GM19463 (cell line): ENCODE results near the gene PLA2G2C.
"Not testable (repeated sequence)": the region's sequence is repeated elsewhere in the genome, so short reads cannot be mapped to it uniquely, and the experiment has no call there.

Source experiments
- ATAC-seq: cut with Tn5 transposase; IDR thresholded peaks from one replicate; pipeline ENCODE4 v1.9.1; 2021; ENCODE audit warnings: mild to moderate bottlenecking, moderate library complexity; ENCODE audit not compliant: unreplicated experiment

PLA2G2C gene

DNA sequence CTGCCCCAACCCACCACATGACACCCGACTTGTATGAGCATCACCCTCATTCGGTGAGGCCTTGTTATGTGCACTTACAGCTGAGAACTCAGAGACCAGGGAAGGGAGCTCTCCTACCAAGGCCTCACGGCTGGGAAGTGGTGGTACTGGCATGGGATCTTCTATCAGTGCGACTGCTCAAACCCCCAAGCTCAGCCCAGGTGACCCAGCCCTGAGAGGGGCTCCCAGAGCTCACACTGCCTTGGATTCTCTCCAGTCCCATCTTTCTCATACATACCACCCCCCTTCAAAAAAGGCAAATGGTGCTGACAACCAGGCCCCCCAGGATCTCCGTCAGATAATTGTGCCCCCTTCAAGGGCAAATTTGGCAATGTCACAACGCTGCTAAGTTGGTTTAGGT is 48.0 kb downstream of the PLA2G2C start:
- no peak for ATAC-seq

DNA sequence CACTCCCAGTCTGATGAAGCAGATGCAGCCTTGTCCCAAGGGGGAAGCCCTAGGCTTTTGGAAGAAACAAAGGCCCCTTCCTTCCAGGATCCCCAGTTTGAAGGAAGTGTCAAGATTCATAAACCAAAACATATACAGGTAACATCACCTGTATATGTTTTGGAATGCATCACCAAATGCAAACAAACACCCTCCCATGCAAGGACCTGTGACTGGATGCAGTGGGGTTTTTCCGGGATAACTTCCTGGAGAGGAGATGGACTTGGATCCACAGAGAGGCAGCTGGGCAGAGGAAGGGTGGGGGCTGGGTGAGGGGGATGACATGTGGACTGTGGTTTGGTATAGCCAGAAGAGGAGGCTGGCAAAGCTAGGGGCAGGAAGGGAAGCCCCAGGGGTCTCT is 48.7 kb downstream of the PLA2G2C start:
- no peak for ATAC-seq

DNA sequence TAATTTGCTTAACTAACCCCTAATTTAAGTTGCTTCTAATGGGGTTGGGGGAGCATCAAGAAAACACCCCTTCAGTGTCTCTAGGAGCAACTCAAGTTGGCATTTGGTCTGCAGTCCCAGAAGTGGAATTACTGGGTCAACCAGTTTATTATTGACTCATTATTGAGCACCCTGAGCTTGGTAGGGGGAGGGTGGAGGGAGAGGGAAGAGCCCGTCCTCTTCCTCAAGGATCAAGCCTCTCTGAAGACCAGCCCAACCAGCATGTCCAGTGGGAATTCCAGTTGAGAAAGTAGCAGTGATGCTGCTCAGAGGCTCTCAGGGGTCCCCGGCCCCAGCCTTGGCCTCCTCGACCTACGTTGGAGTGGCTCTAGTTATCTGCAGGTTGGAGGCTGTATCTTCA is 49.3 kb downstream of the PLA2G2C start:
- no peak for ATAC-seq

DNA sequence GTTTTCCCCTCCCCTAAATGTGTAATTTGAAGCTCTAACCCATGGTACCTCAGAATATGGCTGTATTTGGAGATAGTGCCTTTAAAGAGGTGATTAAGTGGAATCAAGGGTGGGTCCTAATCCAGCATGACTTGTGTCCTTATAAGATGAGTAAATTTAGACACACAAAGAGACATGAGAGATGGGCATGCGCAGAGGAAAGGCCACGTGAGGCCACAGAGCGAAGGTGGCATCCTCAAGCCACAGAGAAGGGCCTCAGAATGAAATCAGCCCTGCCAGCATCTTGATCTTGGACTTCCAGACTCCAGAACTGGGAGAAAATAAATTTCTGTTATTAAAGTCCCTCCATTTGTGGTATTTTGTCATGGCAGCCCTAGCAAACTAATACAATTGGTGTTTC is 50.1 kb downstream of the PLA2G2C start:
- no peak for ATAC-seq

DNA sequence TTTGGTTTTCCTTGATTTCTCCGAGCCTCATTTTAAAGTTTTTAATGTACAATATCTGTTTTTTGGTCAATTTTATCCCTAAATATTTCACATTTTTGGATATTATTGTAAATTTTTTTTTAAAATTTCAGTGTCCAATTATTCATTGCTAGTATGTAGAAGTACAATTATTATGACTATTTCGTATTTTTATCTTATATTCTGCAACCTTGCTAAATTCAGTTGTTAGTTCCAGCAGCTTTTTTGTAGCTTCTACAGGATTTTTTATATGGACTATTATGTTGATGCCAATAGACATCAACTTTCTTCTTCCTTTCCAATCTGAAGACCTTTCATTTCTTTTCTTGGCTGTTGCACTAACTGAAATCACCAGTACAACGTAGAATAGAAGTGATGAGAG is 51.3 kb downstream of the PLA2G2C start:
- no peak for ATAC-seq

DNA sequence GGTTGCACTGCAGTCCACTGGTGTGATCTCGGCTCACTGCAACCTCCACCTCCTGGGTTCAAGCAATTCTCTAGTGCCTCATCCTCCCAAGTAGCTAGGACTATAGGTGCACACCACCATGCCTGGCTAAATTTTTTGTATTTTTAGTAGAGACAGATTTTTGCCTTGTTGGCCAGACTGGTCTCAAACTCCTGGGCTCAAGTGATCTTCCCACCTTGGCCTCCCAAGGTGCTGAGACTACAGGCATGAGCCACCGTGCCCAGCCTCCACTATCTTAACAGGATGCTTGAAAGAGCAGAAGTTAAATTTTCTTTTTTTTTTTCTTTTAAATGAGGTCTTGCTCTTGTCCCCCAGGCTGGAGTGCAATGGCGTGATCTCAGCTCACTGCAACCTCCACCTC is 55.8 kb downstream of the PLA2G2C start:
- ATAC-seq = not testable (repeated sequence)

DNA sequence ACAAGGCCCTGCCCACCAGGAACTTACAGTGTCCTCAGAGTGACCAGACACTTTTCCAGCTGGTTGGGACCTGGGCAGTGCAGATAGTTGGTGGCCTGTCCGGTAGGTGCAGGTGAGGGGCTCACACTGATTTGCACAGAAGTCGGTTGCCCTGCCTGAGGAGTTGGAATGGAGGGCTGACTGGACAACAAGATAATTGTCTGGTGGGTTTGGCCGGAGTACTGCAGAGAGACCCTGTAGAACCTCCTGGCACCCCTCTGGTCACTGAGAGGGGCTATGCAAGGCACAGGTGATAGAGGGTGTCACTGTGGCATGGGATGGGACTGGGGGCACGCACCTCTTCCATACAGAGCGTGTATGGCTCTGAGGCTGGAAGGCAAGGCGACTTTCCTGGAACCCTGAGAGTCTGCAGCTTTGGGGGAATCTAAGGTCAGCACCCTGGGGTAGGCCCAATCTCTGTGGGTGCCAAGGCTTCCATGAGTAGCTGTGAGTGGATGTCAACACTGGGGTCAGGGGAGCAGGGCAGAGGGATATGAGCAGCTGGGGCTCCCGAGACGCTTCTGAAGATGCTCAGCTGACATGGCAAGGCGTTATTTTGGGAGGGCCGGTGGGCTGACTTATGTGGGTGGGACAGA is 59.4 kb downstream of the PLA2G2C start:
- no peak for ATAC-seq

DNA sequence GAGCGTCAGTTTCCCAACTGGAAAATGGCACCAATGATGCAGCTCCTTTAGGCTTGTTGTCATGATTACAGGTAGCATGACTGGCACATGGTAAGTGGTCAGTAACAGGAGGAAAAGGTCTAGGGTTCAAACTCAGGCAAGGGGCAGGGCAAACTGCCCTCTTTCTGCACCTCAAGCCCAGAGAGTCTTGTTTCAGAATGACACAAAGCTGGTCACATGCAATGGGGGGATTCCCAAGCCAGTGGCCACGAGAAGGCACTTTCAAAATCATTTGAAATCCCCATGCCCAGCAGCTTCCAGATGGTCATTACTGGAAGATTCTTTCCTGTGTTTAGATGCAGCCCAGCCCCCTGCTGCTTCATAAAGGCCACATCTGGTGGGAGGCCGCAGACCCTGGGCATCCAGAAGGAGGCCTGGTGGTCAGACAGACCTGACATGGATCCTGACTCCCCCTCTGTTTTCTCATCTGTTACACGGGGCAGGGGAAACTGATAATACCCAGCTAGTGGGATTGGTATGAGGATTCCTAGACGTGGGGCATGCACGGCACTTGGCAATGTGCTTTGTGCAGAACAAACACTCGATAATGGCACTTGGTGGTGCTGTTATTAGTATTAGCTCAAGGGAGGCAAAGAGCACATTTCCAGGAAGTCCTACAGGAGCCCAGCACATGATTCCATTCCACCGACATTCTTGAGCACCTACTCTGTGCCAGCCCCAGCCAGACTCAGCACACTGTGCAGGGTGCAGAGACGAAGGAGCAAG is 60.1 kb downstream of the PLA2G2C start:
- peak; percentile 56 for ATAC-seq

DNA sequence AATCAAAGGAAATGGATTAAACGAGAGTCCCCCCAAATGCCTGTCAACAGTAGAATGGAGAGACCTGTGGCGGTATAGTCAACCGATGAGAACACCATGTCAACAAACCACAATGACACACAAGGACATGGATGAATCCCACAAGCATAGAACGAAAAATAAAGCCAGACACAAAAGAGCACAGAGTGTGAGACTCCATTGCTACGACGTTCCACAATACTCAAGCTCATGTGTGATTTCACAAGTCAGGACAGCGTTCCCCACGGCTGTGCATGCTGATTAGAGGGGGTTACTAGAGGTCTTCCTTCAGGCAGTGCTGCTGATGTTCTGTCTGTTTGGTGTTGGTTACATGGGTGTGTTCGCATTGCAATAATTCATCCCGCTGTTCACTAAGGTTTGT is 61.2 kb downstream of the PLA2G2C start:
- no peak for ATAC-seq

DNA sequence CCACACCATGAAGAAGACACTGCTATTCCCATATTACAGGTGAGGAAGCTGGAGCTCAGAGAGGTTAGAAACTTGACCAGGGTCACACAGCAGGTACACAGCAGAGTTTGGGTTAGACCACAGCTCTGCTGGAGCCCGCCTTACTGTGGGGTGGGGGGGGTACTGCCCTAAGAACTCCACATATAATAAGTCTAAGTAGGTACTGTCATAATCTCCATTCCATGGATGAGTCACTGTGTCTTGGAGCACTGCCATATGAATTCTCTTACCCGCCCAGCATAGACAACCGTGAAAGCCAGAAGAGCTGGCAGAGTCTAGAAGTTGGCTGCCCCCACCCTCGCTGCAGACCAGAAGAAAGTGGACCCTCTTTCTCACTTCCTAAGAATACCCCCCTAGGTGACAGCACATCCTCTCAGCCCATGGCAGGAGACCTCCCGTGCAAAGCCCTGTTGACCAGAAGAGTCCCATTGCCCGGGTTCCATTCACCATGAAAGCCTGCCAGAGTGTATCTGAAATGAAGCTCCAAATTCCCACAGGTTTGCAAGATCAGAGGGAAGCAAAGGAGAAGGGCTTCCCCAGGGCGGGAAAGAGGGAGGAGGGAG is 61.8 kb downstream of the PLA2G2C start:
- no peak for ATAC-seq

DNA sequence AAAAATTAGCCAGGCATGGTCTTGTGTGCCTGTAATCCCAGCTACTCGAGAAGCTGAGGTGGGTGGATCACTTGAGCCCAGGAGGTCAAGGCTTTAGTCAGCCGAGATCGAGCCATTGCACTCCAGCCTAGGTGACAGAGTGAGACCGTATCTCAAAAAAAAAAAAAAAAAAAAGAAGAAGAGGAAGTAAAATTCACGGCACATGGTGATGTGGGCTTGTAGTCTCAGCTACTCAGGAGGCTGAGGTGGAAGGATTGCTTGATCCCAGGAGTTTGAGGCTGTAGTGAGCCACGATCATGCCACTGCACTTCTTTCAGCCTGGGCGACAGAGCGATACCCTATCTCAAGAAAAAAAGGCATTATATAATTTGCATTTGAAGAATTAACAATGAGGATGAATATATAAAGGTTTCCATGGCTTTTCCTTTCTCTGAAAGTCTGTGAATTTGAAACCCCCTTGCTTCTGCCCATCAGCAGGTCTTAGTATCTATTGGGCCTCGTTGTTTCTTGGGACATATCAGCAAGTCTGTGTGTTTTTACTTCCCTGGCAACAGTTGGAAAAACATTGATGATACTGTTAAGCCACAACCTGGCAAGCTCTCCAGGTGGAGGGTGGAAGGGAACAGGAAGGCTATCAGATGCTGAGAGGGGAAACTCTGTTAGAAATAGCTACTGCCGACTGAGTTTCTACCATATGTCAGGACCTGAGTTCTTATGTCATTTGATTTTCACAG is 62.4 kb downstream of the PLA2G2C start:
- ATAC-seq = no peak

DNA sequence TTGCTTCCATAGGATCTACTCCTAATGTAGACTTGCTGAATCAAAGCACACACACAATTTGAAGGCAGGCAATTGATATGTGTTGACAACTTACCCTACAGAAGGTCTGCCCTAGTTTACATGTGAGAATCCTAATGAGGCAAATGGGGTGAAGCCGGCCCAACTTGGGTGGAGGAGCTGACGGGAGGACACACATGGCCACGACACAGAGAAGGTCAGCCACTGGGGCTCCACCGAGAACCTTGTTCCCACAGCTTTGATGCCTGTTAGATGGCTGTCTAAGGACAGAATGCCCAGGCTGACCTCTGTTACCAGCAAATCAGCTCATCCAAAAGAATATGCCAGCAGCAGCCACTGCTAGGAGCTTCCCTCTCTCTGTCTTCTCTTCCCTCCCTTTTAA is 65.5 kb downstream of the PLA2G2C start:
- no peak for ATAC-seq

DNA sequence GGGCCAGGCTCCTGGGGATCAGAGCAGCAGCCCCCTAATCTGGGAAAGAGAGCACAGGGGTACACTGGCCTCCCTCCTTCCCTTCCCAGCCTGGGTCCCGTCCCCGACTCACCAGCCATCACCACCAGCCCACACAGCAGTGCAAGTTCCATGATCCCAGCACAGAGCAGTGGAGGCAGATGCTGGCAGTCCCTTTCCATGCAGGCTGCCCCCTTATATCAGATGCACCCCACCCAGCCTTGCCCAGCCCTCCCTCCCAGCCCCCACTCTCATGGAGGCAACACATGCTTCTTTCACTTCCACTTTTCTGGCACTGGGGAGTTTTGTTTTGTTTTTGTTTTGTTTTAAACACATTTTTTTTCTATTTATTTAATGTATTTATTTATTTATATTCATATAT is 67.0 kb downstream of the PLA2G2C start, which contains the start of gene PLA2G2D:
PLA2G2D (minus strand) TSS at position 190 of the 400 bp plus-strand sequence; CDS start at position 152, 38 bp downstream.
- ATAC-seq = no peak

DNA sequence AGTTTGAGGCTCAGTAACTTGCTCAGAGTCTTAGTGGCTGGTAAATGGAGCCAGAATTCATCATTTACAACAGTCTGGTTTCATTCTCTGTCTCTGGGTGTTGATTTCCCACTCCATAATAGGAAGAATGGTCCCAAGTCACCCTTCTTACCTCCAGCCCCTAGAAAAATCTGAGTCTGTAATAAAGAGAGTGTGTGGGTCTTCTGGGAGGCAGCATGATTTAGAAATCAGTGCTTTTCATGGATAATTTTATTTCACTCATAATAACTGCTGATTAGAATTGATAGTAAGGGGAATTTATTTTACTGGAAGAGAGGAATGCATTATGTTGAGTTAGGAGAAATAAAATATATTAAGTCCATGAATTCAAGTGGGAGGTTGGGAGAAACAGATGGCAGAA is 69.1 kb downstream of the PLA2G2C start:
- no peak for ATAC-seq

DNA sequence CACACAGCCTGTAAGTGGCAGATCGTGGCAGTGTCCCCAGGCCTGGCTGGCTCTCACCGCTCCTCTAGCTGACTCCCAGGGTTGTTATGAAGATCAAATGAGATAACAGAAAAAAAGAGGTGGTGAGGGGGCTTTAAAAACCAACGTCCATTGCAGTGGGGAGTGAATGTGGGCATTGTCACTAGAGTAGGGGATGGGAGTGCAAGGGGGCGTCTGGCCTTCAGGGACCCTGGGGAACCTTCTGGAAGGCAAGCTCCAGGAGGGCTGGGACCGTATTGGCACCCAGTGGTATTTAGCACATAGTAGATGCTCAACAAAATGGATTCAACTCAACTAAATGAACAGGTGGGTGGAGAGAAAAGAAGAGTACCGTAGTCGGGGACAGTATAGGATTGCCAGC is 70.4 kb downstream of the PLA2G2C start:
- ATAC-seq = no peak

DNA sequence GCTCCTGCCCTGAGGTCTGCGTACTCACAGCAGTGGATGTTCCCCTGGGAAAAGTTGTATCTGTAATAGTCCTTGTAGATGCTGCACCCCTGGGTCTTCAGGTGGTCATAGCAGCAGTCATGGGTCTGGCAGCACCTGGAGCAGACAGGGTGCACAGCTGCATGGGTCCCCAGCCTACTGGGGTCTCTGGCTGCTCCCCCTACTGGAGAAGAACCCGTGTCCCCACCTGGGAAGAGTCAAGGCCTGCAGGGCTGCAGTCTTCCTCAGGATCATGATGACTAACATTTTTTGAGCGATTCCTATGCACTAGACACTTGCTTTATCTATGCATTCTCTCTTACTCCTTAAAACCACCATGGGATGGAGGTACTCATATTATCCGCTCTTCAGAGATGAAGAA is 70.8 kb downstream of the PLA2G2C start:
- no peak for ATAC-seq

DNA sequence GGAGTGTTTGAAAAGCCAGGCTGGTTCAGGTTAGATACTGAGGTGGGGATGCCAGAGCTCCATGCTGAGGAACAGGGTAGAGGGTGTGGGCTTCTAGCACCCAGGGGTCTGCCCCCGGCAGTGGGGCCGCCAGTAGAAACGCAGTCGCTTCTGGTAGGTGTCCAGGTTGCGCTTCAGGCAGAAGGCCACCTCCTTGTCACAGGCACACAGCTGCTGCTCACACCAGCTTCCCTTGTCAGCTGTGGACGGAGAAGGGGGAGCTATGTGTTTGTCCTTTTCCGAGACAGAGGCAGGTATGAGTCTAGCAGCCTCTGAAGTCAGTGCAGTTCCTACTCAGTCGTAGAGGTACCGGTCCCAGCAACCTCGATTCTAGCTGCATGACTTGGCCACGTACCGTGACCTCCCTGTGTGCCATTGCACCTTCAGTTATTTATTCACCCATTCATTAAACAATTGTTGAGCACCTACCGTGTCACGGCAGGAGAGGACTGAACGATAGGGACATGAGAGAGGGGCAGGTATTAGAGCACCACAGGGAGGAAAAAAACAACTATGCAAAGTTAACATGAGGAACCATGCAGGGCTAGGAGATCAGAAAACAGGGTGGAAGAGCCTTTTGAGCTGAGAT is 72.2 kb downstream of the PLA2G2C start:
- no peak for ATAC-seq
